SK-N-SH (cell line): ENCODE results near the gene SLC26A3. TPM values are rescaled to one million over a fixed set of nuclear protein-coding genes. Genes with fewer than 3 reads are reported as not detected.

ENCODE experiments used
- CTCF ChIA-PET: fragments of 300-600, 350-600 bp; formaldehyde crosslinking; extraction: SDS; loops from one replicate; lab custom pipeline; 2021; lab: Yijun Ruan, JAX
- POLR2A ChIA-PET: fragments of 350-600 bp; sonication (Branson Sonifier 250); formaldehyde crosslinking; extraction: SDS; loops from one replicate; lab custom pipeline; 2020; ENCODE audit warnings: antibody characterized with exemption, inconsistent platforms; lab: Yijun Ruan, JAX
- DNase-seq: peaks from one replicate; pipeline ENCODE4 v3.0.0; 2012
- H2AFZ ChIP-seq: fragments of 200-600 bp; sonication (generic); 2 replicates; pipeline ENCODE4 v1.8.1; 2016; ENCODE audit warnings: antibody characterized with exemption, mild to moderate bottlenecking, low read depth
- H3F3A ChIP-seq: fragments of 200-600 bp; sonication (generic); replicated peaks from 2 replicates; pipeline ENCODE3; 2016; ENCODE audit warnings: antibody characterized with exemption, mild to moderate bottlenecking; ENCODE audit not compliant: insufficient read depth
- H3K27ac ChIP-seq, 2 experiments: fragments of 200-500 bp in 1 of 2; fragments of 200-600 bp in 1 of 2; sonication (Bioruptor generic) in 1 of 2; sonication (generic), shearing (Covaris generic) in 1 of 2; 2 replicates each; pipeline versions ENCODE4 v1.5.1 to v1.6.1; 2014 to 2016; ENCODE audit warnings: low read depth in 2 of 2, inconsistent platforms in 1 of 2, low read length in 1 of 2, mild to moderate bottlenecking in 1 of 2, mixed read lengths in 1 of 2
- H3K27me3 ChIP-seq: fragments of 200-600 bp; sonication (generic), shearing (Covaris generic); 2 replicates; pipeline ENCODE4 v1.6.1; 2016; ENCODE audit warnings: mixed run types; ENCODE audit not compliant: insufficient read depth
- H3K36me3 ChIP-seq, 2 experiments: fragments of 200-500 bp in 1 of 2; fragments of 200-600 bp in 1 of 2; sonication (Bioruptor generic) in 1 of 2; sonication (generic) in 1 of 2; replicated peaks in 1 of 2; 2 replicates each; pipeline versions ENCODE3 to v1.5.1; 2014 to 2016; ENCODE audit warnings: low read length in 1 of 2, mild to moderate bottlenecking in 1 of 2; ENCODE audit not compliant: insufficient read depth in 2 of 2, control insufficient read depth in 1 of 2
- H3K4me1 ChIP-seq, 2 experiments: fragments of 200-500 bp in 1 of 2; fragments of 200-600 bp in 1 of 2; sonication (Bioruptor generic) in 1 of 2; sonication (generic), shearing (Covaris generic) in 1 of 2; 2 replicates each; pipeline versions ENCODE4 v1.5.1 to v1.6.1; 2014 to 2016; ENCODE audit warnings: low read depth in 1 of 2, low read length in 1 of 2, mixed run types in 1 of 2; ENCODE audit not compliant: insufficient read depth in 2 of 2, control insufficient read depth in 1 of 2
- H3K4me2 ChIP-seq: fragments of 200-600 bp; sonication (generic), shearing (Covaris generic); 2 replicates; pipeline ENCODE4 v1.6.1; 2017; ENCODE audit warnings: mixed run types
- H3K4me3 ChIP-seq, 2 experiments: fragments of 200-500 bp in 1 of 2; fragments of 200-600 bp in 1 of 2; sonication (Bioruptor generic) in 1 of 2; sonication (generic), shearing (Covaris generic) in 1 of 2; 2 replicates each; pipeline versions ENCODE4 v1.5.1 to v1.8.1; 2014 to 2016; ENCODE audit warnings: low read depth in 2 of 2, inconsistent platforms in 1 of 2, low read length in 1 of 2, mild to moderate bottlenecking in 1 of 2, mixed read lengths in 1 of 2, moderate library complexity in 1 of 2
- H3K79me2 ChIP-seq: fragments of 200-600 bp; sonication (generic); 2 replicates; pipeline ENCODE4 v1.8.1; 2017; ENCODE audit warnings: mild to moderate bottlenecking; ENCODE audit not compliant: insufficient read depth
- H3K9ac ChIP-seq: fragments of 200-600 bp; sonication (generic); 2 replicates; pipeline ENCODE4 v1.6.1; 2017; ENCODE audit warnings: mixed run types
- H3K9me2 ChIP-seq: fragments of 200-600 bp; sonication (generic); 2 replicates; pipeline ENCODE4 v1.6.1; 2017; ENCODE audit warnings: mixed run types
- H3K9me3 ChIP-seq: fragments of 200-600 bp; sonication (generic); 2 replicates; pipeline ENCODE4 v1.6.1; 2017; ENCODE audit warnings: mixed run types, mild to moderate bottlenecking, moderate library complexity
- H4K20me1 ChIP-seq: fragments of 200-600 bp; sonication (generic); 2 replicates; pipeline ENCODE4 v1.6.1; 2017; ENCODE audit warnings: mild to moderate bottlenecking, mixed run types; ENCODE audit not compliant: insufficient read depth
- CTCF ChIP-seq: fragments of 200-600 bp; sonication (generic); IDR thresholded peaks from 2 replicates; pipeline ENCODE4 v1.6.1; 2017; ENCODE audit warnings: antibody characterized with exemption, mild to moderate bottlenecking, moderate library complexity
- EP300 ChIP-seq, 2 experiments: IDR thresholded peaks; 2 replicates each; pipeline versions ENCODE4 v1.4.0 to v1.6.1; 2012; ENCODE audit warnings: borderline replicate concordance in 1 of 2, low read depth in 1 of 2, low read length in 1 of 2
- FOSL2 ChIP-seq: IDR thresholded peaks from 2 replicates; pipeline ENCODE4 v1.4.0; 2012; ENCODE audit warnings: low read depth, mild to moderate bottlenecking, moderate library complexity, borderline replicate concordance
- FOXM1 ChIP-seq: IDR thresholded peaks from 2 replicates; pipeline ENCODE4 v1.4.0; 2012; ENCODE audit warnings: low read depth, mild to moderate bottlenecking
- JUND ChIP-seq: IDR thresholded peaks from 2 replicates; pipeline ENCODE4 v1.4.0; 2012
- MAX ChIP-seq: IDR thresholded peaks from 2 replicates; pipeline ENCODE4 v1.4.0; 2012; ENCODE audit warnings: low read depth
- POLR2AphosphoS5 ChIP-seq: IDR thresholded peaks from 2 replicates; pipeline ENCODE4 v1.6.1; 2012; ENCODE audit warnings: low read depth, low read length
- RFX5 ChIP-seq: IDR thresholded peaks from 2 replicates; pipeline ENCODE4 v1.6.1; 2012; ENCODE audit warnings: mild to moderate bottlenecking, improper control_type of control experiment, low read length
- SMC3 ChIP-seq: IDR thresholded peaks from 2 replicates; pipeline ENCODE4 v1.6.1; 2012; ENCODE audit warnings: low read depth, low read length, improper control_type of control experiment
- TCF12 ChIP-seq: IDR thresholded peaks from 2 replicates; pipeline ENCODE4 v1.4.0; 2012
- USF1 ChIP-seq: IDR thresholded peaks from 2 replicates; pipeline ENCODE4 v1.4.0; 2012; ENCODE audit warnings: low read depth, borderline replicate concordance
- WGBS: methylation state at CpG from one replicate; pipeline ENCODE4 v1.1.6; 2017; ENCODE audit warnings: low lambda C conversion rate; 5-methylcytosine and 5-hydroxymethylcytosine counted together
- polyA plus RNA-seq, 3 experiments: library from polyadenylated mRNA; depleted of rRNA; stranded (reverse); fragments of >200 nt; gene quantifications; 2 replicates each; pipeline ENCODE4 v1.2.3, GENCODE V29; 2012

Gene SLC26A3
- polyA plus RNA-seq, 1 of the 3 experiments (the other 2 are of a cell fraction) = not detected

GRCh38 chr7:107758667-107759066, 44.4 kb downstream of the SLC26A3 start:
- no peak overlapping the region for H3K4me2 ChIP-seq
- CTCF ChIA-PET = interaction anchor here (1.0 to 1.4 kb wide), 2 partner anchors 116 to 387 kb away, joined by 3 read pairs; no protein-coding TSS in a partner anchor
- no peak for DNase-seq
- 100% methylated on average over 1 of the region's 1 CpG for WGBS
- no peaks in the 10 kb centered on the region; the same call in 1 of the 2 replicates for H3K79me2 ChIP-seq
- no peaks in the 10 kb centered on the region for H3K27me3 ChIP-seq
- no peak overlapping the region for H2AFZ ChIP-seq
- no peak for TF ChIP-seq MAX
- TF ChIP-seq USF1 = no peak
- no peak for TF ChIP-seq TCF12
- TF ChIP-seq SMC3 = no peak
- no peak for TF ChIP-seq FOXM1
- TF ChIP-seq RFX5 = no peak
- TF ChIP-seq FOSL2 = no peak
- no peak for TF ChIP-seq JUND
- no peak for TF ChIP-seq EP300 (IDR thresholded peaks at IDR 0.05; ENCODE audit: borderline replicate concordance in 1 of 2, low read depth in 1 of 2, low read length in 1 of 2)
- no peak for TF ChIP-seq POLR2AphosphoS5
- TF ChIP-seq, all 33 proteins: peak for 0
- no peaks in the 10 kb centered on the region for H3K9me3 ChIP-seq
- peaks cover 85 to 88% of the 10 kb centered on the region in 2 experiments for H3K36me3 ChIP-seq
- H3K4me1 ChIP-seq = no peaks in the 10 kb centered on the region
- no peak overlapping the region for H3K27ac ChIP-seq
- no peaks in the 10 kb centered on the region for H3K9me2 ChIP-seq
- POLR2A ChIA-PET = no interaction called here
- peaks cover 26% of the 10 kb centered on the region for H3F3A ChIP-seq
- no peak overlapping the region for H3K9ac ChIP-seq
- no peaks in the 10 kb centered on the region for H4K20me1 ChIP-seq
- no peak overlapping the region for H3K4me3 ChIP-seq

- Histone ChIP-seq H4K20me1 (peaks cover 19% of the 10 kb centered on the region), H3K4me1 (no peaks in the 10 kb centered on the region), H2AFZ (no peak overlapping the region), H3K9ac (no peak overlapping the region), H3K9me2 (no peaks in the 10 kb centered on the region), H3K4me2 (no peak overlapping the region), H3K79me2 (peaks cover 28% of the 10 kb centered on the region), H3F3A (peaks cover 25% of the 10 kb centered on the region), H3K4me3 (no peak overlapping the region), H3K27me3 (no peaks in the 10 kb centered on the region), H3K36me3 (peaks cover 91 to 96% of the 10 kb centered on the region in 2 experiments), H3K9me3 (no peaks in the 10 kb centered on the region), H3K27ac (no peak overlapping the region)
- ChIA-PET CTCF (no interaction called here), POLR2A (no interaction called here)
- no peak for DNase-seq
- TF ChIP-seq POLR2AphosphoS5 = no peak
- peak; percentile 54 for TF ChIP-seq CTCF
- WGBS = 93% methylated on average over 2 of the region's 2 CpGs
Measured at GRCh38 chr7:107754642-107755041, 48.4 kb downstream of the SLC26A3 start.
